Panc1 (cell line): Measurements from ENCODE around the gene SLC39A10. TPM values are rescaled to one million over a fixed set of nuclear protein-coding genes. Genes with fewer than 3 reads are reported as not detected.

Experiments used
- ATAC-seq: fragments of 200-7000 bp; cut with Tn5 transposase; 2 replicates; pipeline ENCODE4 v1.9.1; 2020; ENCODE audit warnings: mild to moderate bottlenecking, moderate library complexity
- BruUV-seq: library from RNA; stranded (reverse); fragments of 400-500 nt; replicated peaks from 2 replicates; lab custom pipeline; 2021; lab: Mats Ljungman, UMichigan
- CTCF ChIA-PET: fragments of 300-600 bp; sonication (Branson Sonifier 250); formaldehyde crosslinking; loops from one replicate; lab custom pipeline; 2022; ENCODE audit warnings: antibody characterized with exemption; lab: Charles Lee
- POLR2A ChIA-PET: fragments of 300-600 bp; sonication (Branson Sonifier 250); formaldehyde crosslinking; loops from one replicate; lab custom pipeline; 2022; ENCODE audit warnings: antibody characterized with exemption; lab: Charles Lee
- DNase-seq: peaks from one replicate; pipeline ENCODE4 v3.0.0-alpha.2; 2010; ENCODE audit warnings: low read depth, low spot score
- H3K27ac ChIP-seq: 2 replicates; pipeline ENCODE4 v1.5.1; 2011; ENCODE audit warnings: mild to moderate bottlenecking, low read length, inconsistent platforms
- H3K27me3 ChIP-seq: fragments of 200-500 bp; sonication (Bioruptor generic); 2 replicates; pipeline ENCODE4 v1.6.0; 2014; ENCODE audit warnings: low read length, inconsistent platforms; ENCODE audit not compliant: control insufficient read depth, insufficient read depth
- H3K36me3 ChIP-seq: fragments of 200-500 bp; sonication (Bioruptor generic); 2 replicates; pipeline ENCODE4 v1.5.1; 2014; ENCODE audit warnings: inconsistent platforms, mild to moderate bottlenecking, low read length, moderate library complexity; ENCODE audit not compliant: control insufficient read depth, insufficient read depth
- H3K4me1 ChIP-seq: 2 replicates; pipeline ENCODE4 v1.5.1; 2011; ENCODE audit warnings: inconsistent platforms, mild to moderate bottlenecking, low read length, moderate library complexity; ENCODE audit not compliant: control insufficient read depth, insufficient read depth
- H3K4me3 ChIP-seq, 2 experiments: 2 replicates each; pipeline ENCODE4 v1.5.1; 2011 to 2012; ENCODE audit warnings: low read depth in 2 of 2, low read length in 2 of 2, mild to moderate bottlenecking in 2 of 2, inconsistent platforms in 1 of 2, moderate library complexity in 1 of 2
- H3K9me3 ChIP-seq: fragments of 200-500 bp; sonication (Bioruptor generic); 2 replicates; pipeline ENCODE4 v1.5.1; 2014; ENCODE audit warnings: low read depth, mild to moderate bottlenecking, inconsistent platforms, low read length, moderate library complexity; ENCODE audit not compliant: control insufficient read depth, insufficient read depth
- POLR2AphosphoS5 ChIP-seq: IDR thresholded peaks from 2 replicates; pipeline ENCODE4 v1.6.1; 2012; ENCODE audit warnings: mild to moderate bottlenecking, low read depth, low read length, moderate library complexity
- SIN3A ChIP-seq: IDR thresholded peaks from 2 replicates; pipeline ENCODE4 v1.6.1; 2012; ENCODE audit warnings: low read depth, mild to moderate bottlenecking, low read length, moderate library complexity, borderline replicate concordance; ENCODE audit not compliant: insufficient read depth
- TCF7L2 ChIP-seq: IDR thresholded peaks from 2 replicates; pipeline ENCODE4 v1.6.1; 2011; ENCODE audit warnings: mild to moderate bottlenecking, low read depth, low read length, inconsistent platforms
- in situ Hi-C: cut with HindIII; loops from 2 replicates; pipeline ENCODE4 v1.10.0; 2016; ENCODE audit warnings: low sequenced_read_pairs, low pct_unique_long_range_greater_than_20kb
- intact Hi-C: fragments of 100-400 bp; cut with micrococcal nuclease; formaldehyde crosslinking; loops from one replicate; pipeline ENCODE4 v1.10.0; 2022; ENCODE audit not compliant: unreplicated experiment
- total RNA-seq: library from RNA; stranded (reverse); gene quantifications from one replicate; pipeline ENCODE4 v1.2.1, GENCODE V29; 2021; ENCODE audit not compliant: unreplicated experiment
- TF ChIP-seq, protein P1 (sequence below): fragments of 450-650 bp; IDR thresholded peaks from 2 replicates; pipeline ENCODE4 v1.5.1; 2017; ENCODE audit warnings: mild to moderate bottlenecking
- TF ChIP-seq, protein P2 (sequence below), 2 experiments: IDR thresholded peaks; 2 replicates each; pipeline ENCODE4 v1.6.1; 2011 to 2012; ENCODE audit warnings: low read depth in 2 of 2, control low read depth in 1 of 2, low read length in 1 of 2, mild to moderate bottlenecking in 1 of 2, moderate library complexity in 1 of 2; ENCODE audit not compliant: insufficient read depth in 1 of 2

Gene SLC39A10
- total RNA-seq, 1 experiment from 2014 or later = 45.9 TPM

DNA sequence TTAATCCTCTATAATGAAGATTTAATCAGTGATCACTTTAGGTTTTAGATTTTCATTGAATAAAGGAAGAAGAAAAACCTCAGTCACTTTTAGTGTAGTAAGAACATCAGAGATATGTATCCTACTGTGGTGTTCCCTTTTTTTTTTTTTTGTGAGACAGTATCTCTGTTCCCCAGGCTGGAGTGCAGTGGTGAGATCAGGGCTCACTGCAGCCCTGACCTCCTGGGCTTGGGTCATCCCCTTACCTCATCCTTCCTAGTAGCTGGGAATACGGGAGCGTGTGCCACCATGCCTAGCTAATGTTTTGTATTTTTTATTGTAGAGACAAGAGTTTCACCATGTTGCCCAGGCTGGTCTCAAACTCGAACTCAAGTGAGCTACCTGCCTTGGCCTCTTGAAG lies 5.1 kb downstream of the SLC39A10 start:
- ATAC-seq = no peak
- no peak overlapping the region for H3K4me3 ChIP-seq
- BruUV-seq = no TSS peak
- CTCF ChIA-PET = interaction anchor here (0.6 kb wide), 1 partner anchor 147 kb away, joined by 7 read pairs; no protein-coding TSS in a partner anchor
- H3K27me3 ChIP-seq = no peaks in the 10 kb centered on the region
- in situ Hi-C loops (no loop called here), intact Hi-C loops (loop anchor here (5.0 kb wide), 2 partner anchors 85 to 405 kb away; partner anchors contain the start of gene DNAH7)
- no peak overlapping the region for H3K27ac ChIP-seq
- no peaks in the 10 kb centered on the region for H3K9me3 ChIP-seq
- peaks cover 24% of the 10 kb centered on the region for H3K4me1 ChIP-seq
- DNase-seq = no peak
- peaks cover 3% of the 10 kb centered on the region for H3K36me3 ChIP-seq
- POLR2A ChIA-PET = no interaction called here
- TF ChIP-seq TCF7L2 = no peak
- TF ChIP-seq, protein P1, sequence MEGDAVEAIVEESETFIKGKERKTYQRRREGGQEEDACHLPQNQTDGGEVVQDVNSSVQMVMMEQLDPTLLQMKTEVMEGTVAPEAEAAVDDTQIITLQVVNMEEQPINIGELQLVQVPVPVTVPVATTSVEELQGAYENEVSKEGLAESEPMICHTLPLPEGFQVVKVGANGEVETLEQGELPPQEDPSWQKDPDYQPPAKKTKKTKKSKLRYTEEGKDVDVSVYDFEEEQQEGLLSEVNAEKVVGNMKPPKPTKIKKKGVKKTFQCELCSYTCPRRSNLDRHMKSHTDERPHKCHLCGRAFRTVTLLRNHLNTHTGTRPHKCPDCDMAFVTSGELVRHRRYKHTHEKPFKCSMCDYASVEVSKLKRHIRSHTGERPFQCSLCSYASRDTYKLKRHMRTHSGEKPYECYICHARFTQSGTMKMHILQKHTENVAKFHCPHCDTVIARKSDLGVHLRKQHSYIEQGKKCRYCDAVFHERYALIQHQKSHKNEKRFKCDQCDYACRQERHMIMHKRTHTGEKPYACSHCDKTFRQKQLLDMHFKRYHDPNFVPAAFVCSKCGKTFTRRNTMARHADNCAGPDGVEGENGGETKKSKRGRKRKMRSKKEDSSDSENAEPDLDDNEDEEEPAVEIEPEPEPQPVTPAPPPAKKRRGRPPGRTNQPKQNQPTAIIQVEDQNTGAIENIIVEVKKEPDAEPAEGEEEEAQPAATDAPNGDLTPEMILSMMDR = no peak
- TF ChIP-seq, protein P2, sequence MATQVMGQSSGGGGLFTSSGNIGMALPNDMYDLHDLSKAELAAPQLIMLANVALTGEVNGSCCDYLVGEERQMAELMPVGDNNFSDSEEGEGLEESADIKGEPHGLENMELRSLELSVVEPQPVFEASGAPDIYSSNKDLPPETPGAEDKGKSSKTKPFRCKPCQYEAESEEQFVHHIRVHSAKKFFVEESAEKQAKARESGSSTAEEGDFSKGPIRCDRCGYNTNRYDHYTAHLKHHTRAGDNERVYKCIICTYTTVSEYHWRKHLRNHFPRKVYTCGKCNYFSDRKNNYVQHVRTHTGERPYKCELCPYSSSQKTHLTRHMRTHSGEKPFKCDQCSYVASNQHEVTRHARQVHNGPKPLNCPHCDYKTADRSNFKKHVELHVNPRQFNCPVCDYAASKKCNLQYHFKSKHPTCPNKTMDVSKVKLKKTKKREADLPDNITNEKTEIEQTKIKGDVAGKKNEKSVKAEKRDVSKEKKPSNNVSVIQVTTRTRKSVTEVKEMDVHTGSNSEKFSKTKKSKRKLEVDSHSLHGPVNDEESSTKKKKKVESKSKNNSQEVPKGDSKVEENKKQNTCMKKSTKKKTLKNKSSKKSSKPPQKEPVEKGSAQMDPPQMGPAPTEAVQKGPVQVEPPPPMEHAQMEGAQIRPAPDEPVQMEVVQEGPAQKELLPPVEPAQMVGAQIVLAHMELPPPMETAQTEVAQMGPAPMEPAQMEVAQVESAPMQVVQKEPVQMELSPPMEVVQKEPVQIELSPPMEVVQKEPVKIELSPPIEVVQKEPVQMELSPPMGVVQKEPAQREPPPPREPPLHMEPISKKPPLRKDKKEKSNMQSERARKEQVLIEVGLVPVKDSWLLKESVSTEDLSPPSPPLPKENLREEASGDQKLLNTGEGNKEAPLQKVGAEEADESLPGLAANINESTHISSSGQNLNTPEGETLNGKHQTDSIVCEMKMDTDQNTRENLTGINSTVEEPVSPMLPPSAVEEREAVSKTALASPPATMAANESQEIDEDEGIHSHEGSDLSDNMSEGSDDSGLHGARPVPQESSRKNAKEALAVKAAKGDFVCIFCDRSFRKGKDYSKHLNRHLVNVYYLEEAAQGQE (IDR thresholded peaks at IDR 0.05; ENCODE audit: insufficient read depth in 1 of 2, low read depth in 2 of 2, low read length in 1 of 2) = no peak
- TF ChIP-seq SIN3A = no peak
- TF ChIP-seq POLR2AphosphoS5 = no peak

GRCh38 chr2:195663007-195663406 lies 6.0 kb downstream of the SLC39A10 start:
- H3K4me1 ChIP-seq = peaks cover 24% of the 10 kb centered on the region
- CTCF ChIA-PET = interaction anchor here (0.6 kb wide), 1 partner anchor 373 kb away, joined by 6 read pairs; no protein-coding TSS in a partner anchor
- H3K36me3 ChIP-seq = peaks cover 3% of the 10 kb centered on the region
- H3K4me3 ChIP-seq = no peak overlapping the region
- no peak for TF ChIP-seq POLR2AphosphoS5
- TF ChIP-seq SIN3A = no peak
- TF ChIP-seq TCF7L2 = no peak
- TF ChIP-seq, protein P2 (IDR thresholded peaks at IDR 0.05; ENCODE audit: insufficient read depth in 1 of 2, low read depth in 2 of 2, low read length in 1 of 2) = no peak
- TF ChIP-seq, protein P1 = no peak
- no peaks in the 10 kb centered on the region for H3K27me3 ChIP-seq
- intact Hi-C loops = loop anchor here (5.0 kb wide), 2 partner anchors 86 to 404 kb away; partner anchors contain the start of gene DNAH7
- POLR2A ChIA-PET = no interaction called here
- no TSS peak for BruUV-seq
- H3K9me3 ChIP-seq = no peaks in the 10 kb centered on the region
- DNase-seq = no peak
- in situ Hi-C loops = no loop called here
- H3K27ac ChIP-seq = no peak overlapping the region; the same call in 1 of the 2 replicates
- ATAC-seq = no peak
